KOPT-K1 (cell line): ENCODE data around the gene XBP1.
"Not testable (repeated sequence)": the region's sequence is repeated elsewhere in the genome, so short reads cannot be mapped to it uniquely, and the experiment has no call there.

Source experiments
- H3K27ac ChIP-seq: fragments of 200-600 bp; sonication (generic); 2 replicates; pipeline ENCODE4 v1.5.1; 2016; ENCODE audit warnings: antibody characterized with exemption, mild to moderate bottlenecking, low read depth, low read length; ENCODE audit not compliant: poor library complexity, severe bottlenecking
- H3K36me3 ChIP-seq: fragments of 200-600 bp; sonication (generic); 2 replicates; pipeline ENCODE4 v1.5.1; 2017; ENCODE audit warnings: antibody characterized with exemption, mild to moderate bottlenecking, low read length, moderate library complexity; ENCODE audit not compliant: insufficient read depth
- H3K9me3 ChIP-seq: fragments of 200-600 bp; sonication (generic); 2 replicates; pipeline ENCODE4 v1.5.1; 2017; ENCODE audit warnings: antibody characterized with exemption, low read length, mild to moderate bottlenecking; ENCODE audit not compliant: insufficient read depth, poor library complexity, severe bottlenecking

XBP1 gene

GRCh38 chr22:28783786-28784671, 16.3 kb downstream of the XBP1 start:
- no peaks in the 10 kb centered on the region for H3K9me3 ChIP-seq
- no peak overlapping the region for H3K27ac ChIP-seq
- peaks cover 96% of the 10 kb centered on the region for H3K36me3 ChIP-seq

- Histone ChIP-seq H3K36me3 (peaks cover 95% of the 10 kb centered on the region), H3K27ac (no peak overlapping the region), H3K9me3 (no peaks in the 10 kb centered on the region)
Observed at GRCh38 chr22:28780296-28780695, 20.1 kb downstream of the XBP1 start.

- H3K27ac ChIP-seq, result no peak overlapping the region
- peaks cover 95% of the 10 kb centered on the region for H3K36me3 ChIP-seq
- H3K9me3 ChIP-seq, result no peaks in the 10 kb centered on the region
Observed at GRCh38 chr22:28779833-28780232, 20.5 kb downstream of the XBP1 start.

DNA sequence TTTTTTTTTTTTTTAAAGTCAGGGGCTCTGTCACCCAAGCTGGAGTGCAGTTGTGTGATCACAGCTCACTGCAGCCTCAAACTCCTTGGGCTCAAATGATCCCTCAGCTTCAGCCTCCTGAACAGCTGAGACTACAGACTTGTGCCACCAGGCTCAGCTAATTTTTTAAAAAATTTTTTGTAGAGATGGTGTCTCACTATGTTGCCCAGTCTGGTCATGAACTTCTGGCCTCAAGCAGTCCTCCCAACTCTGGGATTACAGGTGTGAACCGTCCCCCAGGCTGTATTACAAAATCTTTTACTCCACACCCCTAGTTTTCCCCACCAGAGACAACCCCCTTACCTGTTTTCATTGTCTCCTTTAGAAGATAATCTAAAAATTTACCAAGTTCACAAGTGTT, 26.0 kb downstream of the XBP1 start:
- Histone ChIP-seq H3K36me3 (peaks cover 51% of the 10 kb centered on the region), H3K27ac (no peak overlapping the region), H3K9me3 (peaks cover under 1% of the 10 kb centered on the region)

GRCh38 chr22:28773461-28773867, 26.9 kb downstream of the XBP1 start:
- Histone ChIP-seq H3K36me3 (peaks cover 42% of the 10 kb centered on the region), H3K9me3 (peaks cover 6% of the 10 kb centered on the region), H3K27ac (peak overlapping the region; percentile 92)

DNA sequence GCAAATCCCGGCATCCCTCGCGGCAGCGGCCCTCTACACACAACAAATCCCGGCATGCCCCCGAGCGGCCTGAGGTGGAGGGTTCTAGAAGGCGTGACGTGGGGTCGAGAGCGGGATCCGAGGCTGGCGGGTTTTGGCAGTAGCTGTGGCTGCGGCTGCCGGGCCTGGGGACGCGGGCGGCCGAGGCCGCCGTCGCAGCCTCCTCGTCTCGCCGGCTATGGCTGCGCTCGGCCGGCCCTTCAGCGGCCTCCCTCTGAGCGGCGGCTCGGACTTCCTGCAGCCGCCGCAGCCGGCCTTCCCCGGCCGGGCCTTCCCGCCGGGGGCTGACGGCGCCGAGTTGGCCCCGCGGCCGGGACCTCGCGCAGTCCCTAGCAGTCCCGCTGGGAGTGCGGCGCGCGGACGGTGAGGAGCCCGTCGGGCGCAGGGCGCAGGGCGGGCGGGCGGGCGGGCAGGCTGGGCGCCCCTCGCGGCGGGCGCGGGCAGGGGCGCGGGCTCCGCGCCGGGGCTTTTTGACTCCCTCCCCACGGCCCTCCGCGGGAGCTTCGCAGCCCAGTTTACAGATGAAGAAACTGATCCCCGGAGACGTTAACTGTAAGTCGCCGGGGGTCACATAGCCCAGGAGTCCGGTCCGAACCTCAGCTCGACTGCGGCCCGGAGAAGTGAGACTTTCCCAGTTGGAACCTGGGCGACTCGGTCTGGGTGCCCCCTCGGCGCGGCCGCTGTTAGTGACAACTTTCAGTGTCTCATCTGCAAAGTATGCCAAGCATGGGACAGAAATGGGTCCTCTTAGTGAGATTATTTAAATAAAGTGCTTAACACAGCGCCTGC, 27.5 kb downstream of the XBP1 start, which contains the start of gene CCDC117:
Gene CCDC117 (plus strand): TSS at position 63 of the 828 bp plus-strand sequence. CDS start 155 bp downstream, at position 218.
- H3K27ac ChIP-seq, result peak within 1 kb of the TSS; percentile 92
- H3K9me3 ChIP-seq, result peaks cover 6% of the 10 kb centered on the region
- H3K36me3 ChIP-seq, result peaks cover 36% of the 10 kb centered on the region

DNA sequence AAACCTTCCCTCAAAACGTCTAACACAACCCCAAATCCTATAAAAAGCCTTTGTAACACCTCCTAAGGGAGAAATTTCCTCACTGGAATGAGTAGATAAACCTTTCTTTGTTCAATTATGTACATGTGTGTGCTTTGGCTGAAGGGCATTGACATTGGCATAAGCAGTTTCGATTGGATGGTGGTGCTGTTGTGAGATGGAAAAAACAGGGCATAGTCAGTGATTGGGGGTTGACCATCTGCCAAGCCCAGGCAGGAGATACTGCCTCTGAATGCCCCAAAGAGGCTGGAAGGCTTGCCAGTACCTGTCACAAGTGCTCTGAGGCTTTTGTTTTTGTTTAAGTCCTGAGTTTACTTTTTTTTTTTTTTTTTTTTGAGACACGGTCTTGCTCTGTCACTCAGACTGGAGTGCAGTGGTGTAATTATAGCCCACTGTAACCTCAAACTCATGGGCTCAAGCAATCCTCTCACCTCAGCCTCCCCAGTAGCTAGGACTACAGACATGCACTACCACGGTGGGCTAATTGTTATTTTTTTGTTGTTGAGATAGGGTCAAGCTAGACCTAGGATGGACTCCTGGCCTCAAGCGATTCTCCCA, 29.1 kb downstream of the XBP1 start:
- peaks cover 22% of the 10 kb centered on the region for H3K36me3 ChIP-seq
- no peak overlapping the region for H3K27ac ChIP-seq
- H3K9me3 ChIP-seq, result peaks cover 6% of the 10 kb centered on the region

GRCh38 chr22:28769394-28770085, 30.8 kb downstream of the XBP1 start:
- Histone ChIP-seq H3K36me3 (peaks cover 4% of the 10 kb centered on the region), H3K27ac (no peak overlapping the region), H3K9me3 (peaks cover 6% of the 10 kb centered on the region)

GRCh38 chr22:28768701-28769393, 31.5 kb downstream of the XBP1 start:
- Histone ChIP-seq H3K9me3 (peaks cover 6% of the 10 kb centered on the region), H3K36me3 (no peaks in the 10 kb centered on the region), H3K27ac (no peak overlapping the region)

DNA sequence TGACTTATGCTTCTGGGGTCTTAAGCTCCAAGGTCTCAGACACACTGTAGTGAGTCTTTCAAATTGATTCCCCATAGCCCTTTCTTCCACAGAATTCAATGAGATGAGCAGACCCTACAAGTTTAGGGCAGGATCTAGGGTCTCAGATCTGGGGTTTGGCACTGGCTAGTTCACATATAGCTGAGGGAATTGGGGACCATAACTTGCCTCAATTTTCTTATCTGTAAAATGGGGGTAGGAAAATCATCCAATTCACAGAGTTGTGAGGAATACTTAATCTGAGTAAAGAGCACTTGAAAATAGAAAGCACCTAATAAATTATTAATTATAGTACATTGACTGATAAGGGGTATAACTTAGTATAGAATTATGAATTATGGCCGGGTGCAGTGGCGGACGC, 33.7 kb downstream of the XBP1 start:
- peaks cover 6% of the 10 kb centered on the region for H3K9me3 ChIP-seq
- H3K27ac ChIP-seq, result no peak overlapping the region
- H3K36me3 ChIP-seq, result no peaks in the 10 kb centered on the region

GRCh38 chr22:28762000-28762399, 38.4 kb downstream of the XBP1 start:
- not testable (repeated sequence) for H3K9me3 ChIP-seq, H3K27ac ChIP-seq, H3K36me3 ChIP-seq

DNA sequence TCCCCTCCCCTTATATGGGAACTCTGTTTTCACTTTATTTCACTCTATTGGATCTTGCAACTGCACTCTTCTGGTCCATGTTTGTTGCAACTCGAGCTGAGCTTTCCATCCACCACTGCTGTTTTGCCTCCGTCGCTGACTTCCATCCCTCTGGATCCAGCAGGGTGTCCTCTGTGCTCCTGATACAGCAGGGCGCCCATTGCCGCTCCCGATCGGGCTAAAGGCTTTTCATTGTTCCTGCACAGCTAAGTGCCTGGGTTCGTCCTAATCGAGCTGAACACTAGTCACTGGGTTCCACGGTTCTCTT, 39.0 kb downstream of the XBP1 start:
- Histone ChIP-seq H3K27ac (no peak overlapping the region), H3K36me3 (no peaks in the 10 kb centered on the region), H3K9me3 (no peaks in the 10 kb centered on the region)

GRCh38 chr22:28759861-28760560, 40.4 kb downstream of the XBP1 start:
- Histone ChIP-seq H3K36me3 (no peaks in the 10 kb centered on the region), H3K9me3 (no peaks in the 10 kb centered on the region), H3K27ac (no peak overlapping the region)

DNA sequence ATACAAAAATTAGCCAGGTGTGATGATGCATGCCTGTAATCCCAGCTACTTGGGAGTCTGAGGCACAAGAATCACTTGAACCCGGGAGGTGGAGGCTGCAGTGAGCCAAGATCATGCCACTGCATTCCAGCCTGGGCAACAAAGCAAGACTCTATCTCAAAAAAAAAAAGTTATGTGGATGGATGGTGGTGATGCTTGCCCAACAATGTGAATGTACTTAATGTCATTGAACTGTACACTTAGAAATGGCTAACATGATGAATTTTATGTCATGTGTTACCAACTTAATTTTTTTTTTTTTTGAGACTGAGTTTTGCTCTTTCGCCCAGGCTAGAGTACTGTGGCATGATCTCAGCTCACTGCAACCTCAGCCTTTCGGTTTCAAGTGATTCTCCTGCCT, 45.9 kb downstream of the XBP1 start:
- not testable (repeated sequence) for H3K9me3 ChIP-seq, H3K27ac ChIP-seq, H3K36me3 ChIP-seq
